A673 (cell line): ENCODE results near the gene RBMS2. TPM values are rescaled to one million over a fixed set of nuclear protein-coding genes. Genes with fewer than 3 reads are reported as not detected.
A peak's percentile ranks its signal among the peaks of the same experiment; 100 is the strongest.

Experiments
- BruUV-seq: library from RNA; stranded (reverse); fragments of 400-500 nt; replicated peaks from 2 replicates; lab custom pipeline; 2021; lab: Mats Ljungman, UMichigan
- CTCF ChIA-PET: fragments of 300-600 bp; sonication (Branson Sonifier 250); formaldehyde crosslinking; loops from one replicate; lab custom pipeline; 2022; ENCODE audit warnings: antibody characterized with exemption; lab: Charles Lee
- POLR2A ChIA-PET: fragments of 300-600 bp; sonication (Branson Sonifier 250); formaldehyde crosslinking; loops from one replicate; lab custom pipeline; 2022; ENCODE audit warnings: antibody characterized with exemption; ENCODE audit not compliant: low non-redundant PET; lab: Charles Lee
- DNase-seq: peaks from one replicate; pipeline ENCODE4 v3.0.0-alpha.2; 2015; ENCODE audit warnings: low spot score
- H3K27ac ChIP-seq: fragments of 200-600 bp; sonication (generic); 2 replicates; pipeline ENCODE4 v1.5.1; 2016; ENCODE audit warnings: mixed run types, low read depth, mild to moderate bottlenecking, mixed read lengths, antibody characterized with exemption, low read length; ENCODE audit not compliant: poor library complexity, severe bottlenecking
- H3K27me3 ChIP-seq: fragments of 200-600 bp; sonication (generic); replicated peaks from 2 replicates; pipeline ENCODE4 v1.6.1; 2017; ENCODE audit warnings: mixed run types, low read depth, mild to moderate bottlenecking, mixed read lengths, antibody characterized with exemption, low read length; ENCODE audit not compliant: insufficient read depth, poor library complexity
- H3K36me3 ChIP-seq: fragments of 200-600 bp; sonication (generic); 2 replicates; pipeline ENCODE4 v1.6.1; 2016; ENCODE audit warnings: mixed run types, mild to moderate bottlenecking, mixed read lengths, antibody characterized with exemption, low read length; ENCODE audit not compliant: insufficient read depth, poor library complexity, severe bottlenecking
- H3K4me1 ChIP-seq: fragments of 200-600 bp; sonication (generic); 2 replicates; pipeline ENCODE4 v1.6.1; 2017; ENCODE audit warnings: mixed run types, mild to moderate bottlenecking, mixed read lengths, antibody characterized with exemption, low read length; ENCODE audit not compliant: insufficient read depth, poor library complexity, severe bottlenecking
- H3K4me3 ChIP-seq: fragments of 200-600 bp; sonication (generic); 2 replicates; pipeline ENCODE4 v1.5.1; 2016; ENCODE audit warnings: low read depth, mixed run types, mild to moderate bottlenecking, mixed read lengths, low read length; ENCODE audit not compliant: poor library complexity, severe bottlenecking
- H3K9me3 ChIP-seq: fragments of 200-600 bp; sonication (generic); 2 replicates; pipeline ENCODE4 v1.6.1; 2016; ENCODE audit warnings: mixed run types, low read depth, mild to moderate bottlenecking, mixed read lengths, antibody characterized with exemption, low read length; ENCODE audit not compliant: poor library complexity, severe bottlenecking
- EZH2 ChIP-seq: fragments of 200-600 bp; sonication (generic); IDR thresholded peaks from 2 replicates; pipeline ENCODE4 v1.6.1; 2017; ENCODE audit warnings: borderline replicate concordance, low read depth, mild to moderate bottlenecking, mixed read lengths, antibody characterized with exemption, low read length; ENCODE audit not compliant: poor library complexity, severe bottlenecking
- intact Hi-C: fragments of 100-400 bp; cut with micrococcal nuclease; formaldehyde crosslinking; loops from one replicate; pipeline ENCODE4 v1.10.0; 2022; ENCODE audit not compliant: unreplicated experiment
- total RNA-seq: library from RNA; stranded (reverse); gene quantifications from 2 replicates; pipeline ENCODE4 v1.2.3, GENCODE V29; 2021
- TF ChIP-seq, protein P1 (sequence below): fragments of 300-800, 200-600 bp; sonication (generic); conservative IDR thresholded peaks from 2 replicates; pipeline ENCODE4 v1.5.1; 2017; ENCODE audit warnings: low read depth, mild to moderate bottlenecking, antibody characterized with exemption, low read length, moderate library complexity, mixed read lengths

The RBMS2 gene
- total RNA-seq, 1 experiment from 2014 or later = 29.7 TPM

GRCh38 chr12:56599041-56599440 is 77.4 kb downstream of the RBMS2 start:
- peaks cover 74% of the 10 kb centered on the region for H3K36me3 ChIP-seq
- H3K4me3 ChIP-seq = no peak overlapping the region
- CTCF ChIA-PET = no interaction called here
- TF ChIP-seq, protein P1, sequence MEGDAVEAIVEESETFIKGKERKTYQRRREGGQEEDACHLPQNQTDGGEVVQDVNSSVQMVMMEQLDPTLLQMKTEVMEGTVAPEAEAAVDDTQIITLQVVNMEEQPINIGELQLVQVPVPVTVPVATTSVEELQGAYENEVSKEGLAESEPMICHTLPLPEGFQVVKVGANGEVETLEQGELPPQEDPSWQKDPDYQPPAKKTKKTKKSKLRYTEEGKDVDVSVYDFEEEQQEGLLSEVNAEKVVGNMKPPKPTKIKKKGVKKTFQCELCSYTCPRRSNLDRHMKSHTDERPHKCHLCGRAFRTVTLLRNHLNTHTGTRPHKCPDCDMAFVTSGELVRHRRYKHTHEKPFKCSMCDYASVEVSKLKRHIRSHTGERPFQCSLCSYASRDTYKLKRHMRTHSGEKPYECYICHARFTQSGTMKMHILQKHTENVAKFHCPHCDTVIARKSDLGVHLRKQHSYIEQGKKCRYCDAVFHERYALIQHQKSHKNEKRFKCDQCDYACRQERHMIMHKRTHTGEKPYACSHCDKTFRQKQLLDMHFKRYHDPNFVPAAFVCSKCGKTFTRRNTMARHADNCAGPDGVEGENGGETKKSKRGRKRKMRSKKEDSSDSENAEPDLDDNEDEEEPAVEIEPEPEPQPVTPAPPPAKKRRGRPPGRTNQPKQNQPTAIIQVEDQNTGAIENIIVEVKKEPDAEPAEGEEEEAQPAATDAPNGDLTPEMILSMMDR = no peak
- TF ChIP-seq EZH2 = no peak
- DNase-seq = no peak
- H3K27me3 ChIP-seq = no peaks in the 10 kb centered on the region
- intact Hi-C loops = no loop called here
- no peak overlapping the region for H3K27ac ChIP-seq
- no peaks in the 10 kb centered on the region for H3K9me3 ChIP-seq
- H3K4me1 ChIP-seq = no peaks in the 10 kb centered on the region
- TSS peak; percentile 13 for BruUV-seq
- POLR2A ChIA-PET = no interaction called here

- CTCF ChIA-PET = no interaction called here
- Histone ChIP-seq H3K36me3 (peaks cover 79% of the 10 kb centered on the region), H3K9me3 (no peaks in the 10 kb centered on the region), H3K27ac (no peak overlapping the region), H3K27me3 (no peaks in the 10 kb centered on the region), H3K4me1 (no peaks in the 10 kb centered on the region), H3K4me3 (no peak overlapping the region)
- TF ChIP-seq, protein P1 = no peak
- no peak for TF ChIP-seq EZH2
- BruUV-seq = no TSS peak
- POLR2A ChIA-PET = no interaction called here
- intact Hi-C loops = no loop called here
- DNase-seq = no peak
Measured at GRCh38 chr12:56599797-56600196, 78.2 kb downstream of the RBMS2 start.

DNA sequence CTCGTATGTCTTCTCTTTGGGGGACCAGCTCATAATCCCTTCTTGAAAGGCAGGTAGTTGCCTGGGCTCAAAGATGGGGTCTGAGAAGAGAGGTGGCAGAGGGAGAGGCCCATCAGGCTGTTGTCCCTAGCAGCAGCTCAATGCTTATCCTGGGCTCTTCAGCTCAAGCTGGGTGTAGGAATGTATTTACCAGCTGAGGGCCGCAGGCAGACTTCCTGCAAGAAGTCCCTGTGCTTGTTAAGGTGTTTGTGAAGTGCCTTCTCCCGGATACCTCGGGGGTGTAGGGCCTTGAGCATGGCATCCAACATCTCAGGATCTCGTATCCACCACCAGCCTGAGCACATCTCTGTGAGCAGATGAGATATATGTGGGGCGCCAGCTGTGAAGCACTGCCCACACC is 79.1 kb downstream of the RBMS2 start:
- Histone ChIP-seq H3K9me3 (no peaks in the 10 kb centered on the region), H3K4me3 (no peak overlapping the region), H3K27me3 (no peaks in the 10 kb centered on the region), H3K36me3 (peaks cover 87% of the 10 kb centered on the region), H3K27ac (no peak overlapping the region), H3K4me1 (no peaks in the 10 kb centered on the region)
- no peak for TF ChIP-seq EZH2
- TF ChIP-seq, protein P1 = no peak
- intact Hi-C loops = no loop called here
- no peak for DNase-seq
- no TSS peak for BruUV-seq
- CTCF ChIA-PET = no interaction called here
- POLR2A ChIA-PET = no interaction called here
